ENCODE measurements around the gene CACNA1S. TPM values are rescaled to one million over a fixed set of nuclear protein-coding genes. Genes with fewer than 3 reads are reported as not detected.

Gene CACNA1S
- total and polyA plus RNA-seq, 2 of the 13 experiments (the other 11 are each of a cell fraction or from before 2014, with no cell fraction given), result not detected

DNA sequence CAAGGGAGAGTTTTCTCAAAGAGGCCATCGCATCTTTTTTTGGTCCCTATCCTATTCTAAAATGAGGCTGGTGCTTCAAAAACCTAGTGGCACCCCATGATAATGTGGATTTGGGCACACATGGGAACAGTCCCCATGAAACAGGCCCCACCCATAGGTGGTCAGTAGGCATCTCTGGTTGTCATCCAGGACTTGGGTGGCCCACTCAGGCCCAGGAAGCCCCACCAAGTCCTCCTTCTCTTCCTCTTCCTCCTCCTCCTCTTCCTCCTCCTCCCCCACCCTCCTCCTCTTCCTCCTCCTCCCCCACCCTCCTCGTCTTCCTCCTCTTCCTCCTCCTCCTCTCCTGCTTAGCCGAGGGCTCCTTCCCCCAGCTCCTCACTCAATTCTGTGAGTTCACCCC, 554 bp downstream of the CACNA1S start:
- in situ Hi-C loops (cut with HindIII; ENCODE audit: extremely low pct_ligation_motif_present, low pct_unique_long_range_greater_than_20kb), result loop anchor here (10.0 kb wide), 1 partner anchor 137 kb away; no protein-coding TSS in a partner anchor
- 35% methylated on average over 3 of the region's 3 CpGs for WGBS (ENCODE audit: low lambda C conversion rate)
- DNase-seq (ENCODE audit: low spot score) (no peak), FAIRE-seq (no peak), ATAC-seq (no peak)
- CTCF ChIA-PET (ENCODE audit: low intra/inter-chr PET ratio, low total read pairs), result no interaction called here
- H3K27ac ChIP-seq (ENCODE audit: extremely low read length, insufficient read depth, low read length), result no peak overlapping the region
- TF ChIP-seq ZBTB8A (CRISPR knock-in tag; IDR thresholded peaks at IDR 0.05; ENCODE audit: borderline replicate concordance, low read depth) (no peak), KMT2B (CRISPR knock-in tag; IDR thresholded peaks at IDR 0.05) (no peak), RAD21 (CRISPR knock-in tag; IDR thresholded peaks at IDR 0.05) (no peak), NCOR1 (IDR thresholded peaks at IDR 0.05; ENCODE audit: borderline replicate concordance, low read length) (no peak), MEF2D (CRISPR knock-in tag; IDR thresholded peaks at IDR 0.05) (no peak), SMAD1 (CRISPR knock-in tag; IDR thresholded peaks at IDR 0.05; ENCODE audit: borderline replicate concordance, low read depth) (no peak), ZNF577 (CRISPR knock-in tag; IDR thresholded peaks at IDR 0.05; ENCODE audit: borderline replicate concordance, low read depth) (no peak), NFE2 (CRISPR knock-in tag; IDR thresholded peaks at IDR 0.05) (no peak), ZNF879 (CRISPR knock-in tag; IDR thresholded peaks at IDR 0.05) (no peak), ZNF570 (CRISPR knock-in tag; IDR thresholded peaks at IDR 0.05; ENCODE audit: borderline replicate concordance) (no peak), NR2F1 (CRISPR knock-in tag; IDR thresholded peaks at IDR 0.05) (no peak), FOXM1 (CRISPR knock-in tag; IDR thresholded peaks at IDR 0.05) (no peak)
- TF ChIP-seq, protein P1, sequence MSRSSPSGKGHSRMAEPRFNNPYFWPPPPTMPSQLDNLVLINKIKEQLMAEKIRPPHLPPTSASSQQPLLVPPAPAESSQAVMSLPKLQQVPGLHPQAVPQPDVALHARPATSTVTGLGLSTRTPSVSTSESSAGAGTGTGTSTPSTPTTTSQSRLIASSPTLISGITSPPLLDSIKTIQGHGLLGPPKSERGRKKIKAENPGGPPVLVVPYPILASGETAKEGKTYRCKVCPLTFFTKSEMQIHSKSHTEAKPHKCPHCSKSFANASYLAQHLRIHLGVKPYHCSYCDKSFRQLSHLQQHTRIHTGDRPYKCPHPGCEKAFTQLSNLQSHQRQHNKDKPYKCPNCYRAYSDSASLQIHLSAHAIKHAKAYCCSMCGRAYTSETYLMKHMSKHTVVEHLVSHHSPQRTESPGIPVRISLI (CRISPR knock-in tag; IDR thresholded peaks at IDR 0.05; ENCODE audit: borderline replicate concordance), result no peak
- H3K27me3 ChIP-seq (ENCODE audit: control insufficient read depth in 1 of 2, insufficient read depth in 2 of 2, low read length in 2 of 2), result peaks cover 0 to 21% of the 10 kb centered on the region in 2 experiments; a peak in 3 of 5 replicates
- no peak overlapping the region for H3K9ac ChIP-seq (ENCODE audit: insufficient read depth, low read depth, low read length)
- POLR2A ChIA-PET, result no interaction called here
- H3K36me3 ChIP-seq (replicated peaks in 1 of 2; ENCODE audit: control insufficient read depth in 1 of 2, insufficient read depth in 2 of 2, low read length in 2 of 2), result no peaks in the 10 kb centered on the region
- no peaks in the 10 kb centered on the region for H4K20me1 ChIP-seq (ENCODE audit: insufficient read depth, low read length)
- H3K79me2 ChIP-seq (ENCODE audit: insufficient read depth, low read length), result no peaks in the 10 kb centered on the region
- intact Hi-C loops (cut with micrococcal nuclease; ENCODE audit: unreplicated experiment), result loop anchor here (5.0 to 10.0 kb wide), 2 partner anchors 217 to 554 kb away; partner anchors contain the start of gene INAVA
- H3K4me2 ChIP-seq (ENCODE audit: low read depth, low read length), result no peak overlapping the region
- no TSS peak for BruUV-seq (replicated peaks)
- no peaks in the 10 kb centered on the region for H3K4me1 ChIP-seq (ENCODE audit: insufficient read depth, low read length)
- H2AFZ ChIP-seq (ENCODE audit: low read length), result no peak overlapping the region
- no peaks in the 10 kb centered on the region for H3K9me3 ChIP-seq (ENCODE audit: low read length)
- H3K4me3 ChIP-seq (replicated peaks in 1 of 3; ENCODE audit: insufficient read depth in 1 of 3, low read depth in 2 of 3, low read length in 3 of 3), result no peak overlapping the region
